Measurements from ENCODE around the gene C7orf25. TPM values are rescaled to one million over a fixed set of nuclear protein-coding genes. Genes with fewer than 3 reads are reported as not detected.
A peak's percentile ranks its signal among the peaks of the same experiment; 100 is the strongest.

Gene C7orf25
- total and polyA plus RNA-seq, 5 donors: 3.1 to 6.1 (median 5.3) TPM

- no peaks in the 10 kb centered on the region for H3K27me3 ChIP-seq (ENCODE audit: control insufficient read depth, insufficient read depth)
- DNase-seq (no peak), ATAC-seq (no peak)
- H3K4me1 ChIP-seq (ENCODE audit: control insufficient read depth, insufficient read depth, low read length): no peaks in the 10 kb centered on the region
- H3K9me3 ChIP-seq (ENCODE audit: control insufficient read depth, low read length): no peaks in the 10 kb centered on the region
- 63% methylated on average over 2 of the region's 2 CpGs for WGBS
- no peak overlapping the region for H3K4me3 ChIP-seq (ENCODE audit: low read length)
- no peak overlapping the region for H3K27ac ChIP-seq (ENCODE audit: low read length)
- intact Hi-C loops (cut with DNase I): no loop called here
Observed at GRCh38 chr7:42877862-42878261, 34.0 kb downstream of the C7orf25 start.

DNA sequence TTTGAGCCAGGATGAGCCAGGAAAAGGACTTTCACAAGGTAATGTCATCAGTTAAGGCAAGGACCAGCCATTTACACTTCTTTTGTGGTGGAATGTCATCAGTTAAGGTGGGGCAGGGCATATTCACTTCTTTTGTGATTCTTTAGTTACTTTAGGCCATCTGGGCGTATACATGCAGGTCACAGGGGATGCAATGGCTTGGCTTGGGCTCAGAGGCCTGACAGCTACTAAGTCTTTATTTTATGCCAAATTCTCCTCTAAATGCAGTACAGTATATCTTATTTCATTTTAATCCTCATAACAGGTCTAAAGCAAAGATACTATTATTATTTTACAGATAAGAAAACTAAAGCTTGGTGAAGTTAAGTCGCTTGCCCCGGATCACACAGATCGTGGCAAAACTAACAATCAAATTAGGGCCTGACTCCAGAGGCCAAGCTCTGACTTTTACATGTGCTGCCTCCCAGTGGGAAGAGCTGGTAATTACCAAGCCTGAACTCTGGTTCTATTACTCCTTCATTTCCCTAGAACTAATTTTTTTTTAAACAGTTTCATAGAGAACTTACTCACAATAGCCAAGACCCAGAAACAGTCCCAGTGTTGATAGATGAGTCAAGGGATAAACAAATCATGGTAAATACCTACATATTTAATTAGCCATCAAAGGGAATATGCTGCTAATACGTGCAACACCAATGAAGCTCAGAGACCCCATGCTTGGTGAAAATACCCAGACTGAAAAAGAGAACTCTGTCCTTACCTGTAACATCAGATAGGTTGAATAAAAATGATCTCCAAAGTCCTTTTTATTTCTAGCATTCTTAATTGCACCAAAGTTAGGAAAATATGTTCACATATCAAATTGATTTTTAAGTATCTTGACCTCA is 35.4 kb downstream of the C7orf25 start:
- peak in 1 of 3 donors; percentile 65 for DNase-seq
- no peaks in the 10 kb centered on the region for H3K9me3 ChIP-seq (ENCODE audit: control insufficient read depth, low read length)
- intact Hi-C loops (cut with DNase I): no loop called here
- no peaks in the 10 kb centered on the region for H3K4me1 ChIP-seq (ENCODE audit: control insufficient read depth, insufficient read depth, low read length)
- H3K27me3 ChIP-seq (ENCODE audit: control insufficient read depth, insufficient read depth): no peaks in the 10 kb centered on the region
- 37% methylated on average over 5 of the region's 5 CpGs for WGBS
- no peak overlapping the region for H3K27ac ChIP-seq (ENCODE audit: low read length)
- H3K4me3 ChIP-seq (ENCODE audit: low read length): no peak overlapping the region
- peak; percentile 47 to 54 for ATAC-seq

GRCh38 chr7:42869131-42870020 is 42.5 kb downstream of the C7orf25 start:
- no peak for DNase-seq
- H3K9me3 ChIP-seq (ENCODE audit: control insufficient read depth, low read length): no peaks in the 10 kb centered on the region
- H3K4me3 ChIP-seq (ENCODE audit: low read length): no peak overlapping the region
- WGBS: 82% methylated on average over 7 of the region's 7 CpGs
- H3K27me3 ChIP-seq (ENCODE audit: control insufficient read depth, insufficient read depth): no peaks in the 10 kb centered on the region
- no peak overlapping the region for H3K27ac ChIP-seq (ENCODE audit: low read length)
- H3K4me1 ChIP-seq (ENCODE audit: control insufficient read depth, insufficient read depth, low read length): no peaks in the 10 kb centered on the region
- intact Hi-C loops (cut with DNase I): no loop called here
- ATAC-seq: no peak

GRCh38 chr7:42868480-42868879 is 43.4 kb downstream of the C7orf25 start:
- no peak for DNase-seq
- Histone ChIP-seq H3K27ac (ENCODE audit: low read length) (no peak overlapping the region), H3K9me3 (ENCODE audit: control insufficient read depth, low read length) (no peaks in the 10 kb centered on the region), H3K4me3 (ENCODE audit: low read length) (no peak overlapping the region), H3K27me3 (ENCODE audit: control insufficient read depth, insufficient read depth) (no peaks in the 10 kb centered on the region), H3K4me1 (ENCODE audit: control insufficient read depth, insufficient read depth, low read length) (no peaks in the 10 kb centered on the region)
- no peak for ATAC-seq
- 85% methylated on average over 1 of the region's 1 CpG for WGBS
- intact Hi-C loops (cut with DNase I): no loop called here

Other genes with a start within 250 kb of the C7orf25 start
- gene PSMA2, start 20.1 kb upstream of the C7orf25 start, total RNA-seq: 10 to 100 TPM; 64.4 to 86.2 (median 75.8) TPM
- gene PSMA2, start 20.1 kb upstream of the C7orf25 start, polyA plus RNA-seq: 119 TPM
- 10 to 100 TPM; 45.5 to 49.8 (median 46.0) TPM for gene MRPL32, start 20.3 kb upstream of the C7orf25 start, total RNA-seq
- gene MRPL32, start 20.3 kb upstream of the C7orf25 start, polyA plus RNA-seq: 81.6 TPM
- gene HECW1, start 200.6 kb upstream of the C7orf25 start, total RNA-seq: not detected
- gene HECW1, start 200.6 kb upstream of the C7orf25 start, polyA plus RNA-seq: 0.16 TPM